WTC11 (cell line): ENCODE results near the gene CENPU. TPM values are rescaled to one million over a fixed set of nuclear protein-coding genes. Genes with fewer than 3 reads are reported as not detected.

Experiments
- ATAC-seq: fragments of 200-7000 bp; cut with Tn5 transposase; 2 replicates; pipeline ENCODE4 v1.10.0; 2021; ENCODE audit warnings: mild to moderate bottlenecking, moderate library complexity
- CTCF ChIA-PET: fragments of 300-600 bp; sonication (Branson Sonifier 250); formaldehyde crosslinking; loops from one replicate; lab custom pipeline; 2021; ENCODE audit warnings: antibody characterized with exemption; lab: Charles Lee
- POLR2A ChIA-PET: fragments of 350-600 bp; sonication (Branson Sonifier 250); formaldehyde crosslinking; loops from one replicate; lab custom pipeline; 2021; ENCODE audit warnings: antibody characterized with exemption; lab: Charles Lee
- DNase-seq: peaks from one replicate; pipeline ENCODE4 v3.0.0; 2021; ENCODE audit warnings: low spot score
- H3K27ac Mint-ChIP-seq: 2 replicates; pipeline ENCODE4 v1.8.0; 2021; ENCODE audit warnings: mixed read lengths
- H3K27me3 Mint-ChIP-seq: 2 replicates; pipeline ENCODE4 v1.8.0; 2021; ENCODE audit warnings: low read depth, mild to moderate bottlenecking, moderate library complexity, mixed read lengths
- H3K36me3 Mint-ChIP-seq: 2 replicates; pipeline ENCODE4 v1.8.0; 2021; ENCODE audit warnings: mixed read lengths
- H3K4me1 Mint-ChIP-seq: 2 replicates; pipeline ENCODE4 v1.8.0; 2022; ENCODE audit warnings: mixed read lengths
- H3K4me3 Mint-ChIP-seq: 2 replicates; pipeline ENCODE4 v1.8.0; 2021; ENCODE audit warnings: mild to moderate bottlenecking, moderate library complexity, mixed read lengths
- H3K9me3 Mint-ChIP-seq: 2 replicates; pipeline ENCODE4 v1.8.0; 2021; ENCODE audit warnings: mixed read lengths
- ATF6 ChIP-seq: sonication (generic); formaldehyde crosslinking; IDR thresholded peaks from 2 replicates; pipeline ENCODE4 v1.8.1; 2023; ENCODE audit warnings: mild to moderate bottlenecking, missing genetic modification reagents
- CBFB ChIP-seq: sonication (generic); formaldehyde crosslinking; IDR thresholded peaks from 2 replicates; pipeline ENCODE4 v1.8.1; 2022; ENCODE audit warnings: mild to moderate bottlenecking, low read depth, missing genetic modification reagents
- CREB1 ChIP-seq: sonication (generic); formaldehyde crosslinking; IDR thresholded peaks from 2 replicates; pipeline ENCODE4 v1.8.0; 2023; ENCODE audit warnings: mild to moderate bottlenecking, missing genetic modification reagents
- CTCF ChIP-seq: fragments of 200-600 bp; IDR thresholded peaks from 2 replicates; pipeline ENCODE4 v1.8.0; 2022; ENCODE audit warnings: antibody characterized with exemption
- E2F4 ChIP-seq: sonication (generic); formaldehyde crosslinking; IDR thresholded peaks from 2 replicates; pipeline ENCODE4 v1.8.1; 2022; ENCODE audit warnings: low read depth, mild to moderate bottlenecking, moderate library complexity, missing genetic modification reagents, borderline replicate concordance
- FOXJ3 ChIP-seq: sonication (generic); formaldehyde crosslinking; IDR thresholded peaks from 2 replicates; pipeline ENCODE4 v1.9.0; 2021; ENCODE audit warnings: missing genetic modification reagents, mild to moderate bottlenecking, borderline replicate concordance
- GRHL2 ChIP-seq: fragments of 250-450 bp; sonication (Bioruptor Pico); IDR thresholded peaks from 2 replicates; pipeline ENCODE4 v1.8.0; 2022; ENCODE audit warnings: mild to moderate bottlenecking, moderate library complexity; ENCODE audit not compliant: insufficient replicate concordance, severe bottlenecking
- MAX ChIP-seq: sonication (generic); formaldehyde crosslinking; IDR thresholded peaks from 2 replicates; pipeline ENCODE4 v1.8.0; 2022; ENCODE audit warnings: mild to moderate bottlenecking, missing genetic modification reagents
- MLX ChIP-seq: sonication (generic); formaldehyde crosslinking; IDR thresholded peaks from 2 replicates; pipeline ENCODE4 v1.8.1; 2023; ENCODE audit warnings: mild to moderate bottlenecking, missing genetic modification reagents, moderate library complexity
- NFYB ChIP-seq: sonication (generic); formaldehyde crosslinking; conservative IDR thresholded peaks from 2 replicates; pipeline ENCODE4 v1.8.0; 2022; ENCODE audit warnings: low read depth, missing genetic modification reagents
- NR1H2 ChIP-seq: sonication (generic); formaldehyde crosslinking; IDR thresholded peaks from 2 replicates; pipeline ENCODE4 v1.9.0; 2021; ENCODE audit warnings: mild to moderate bottlenecking, moderate library complexity, missing genetic modification reagents
- NR2C2 ChIP-seq: sonication (generic); formaldehyde crosslinking; IDR thresholded peaks from 2 replicates; pipeline ENCODE4 v1.8.0; 2022; ENCODE audit warnings: mild to moderate bottlenecking, missing genetic modification reagents
- NR3C1 ChIP-seq: sonication (generic); formaldehyde crosslinking; conservative IDR thresholded peaks from 2 replicates; pipeline ENCODE4 v1.8.1; 2023; ENCODE audit warnings: low read depth, mild to moderate bottlenecking, missing genetic modification reagents
- PREB ChIP-seq: sonication (generic); formaldehyde crosslinking; IDR thresholded peaks from 2 replicates; pipeline ENCODE4 v1.8.1; 2022; ENCODE audit warnings: mild to moderate bottlenecking, missing genetic modification reagents, moderate library complexity, borderline replicate concordance
- TP53 ChIP-seq: sonication (generic); formaldehyde crosslinking; IDR thresholded peaks from 2 replicates; pipeline ENCODE4 v1.8.1; 2023; ENCODE audit warnings: mild to moderate bottlenecking, missing genetic modification reagents
- USF1 ChIP-seq: sonication (generic); formaldehyde crosslinking; IDR thresholded peaks from 2 replicates; pipeline ENCODE4 v1.8.0; 2022; ENCODE audit warnings: mild to moderate bottlenecking, missing genetic modification reagents
- ZNF219 ChIP-seq: sonication (generic); formaldehyde crosslinking; IDR thresholded peaks from 2 replicates; pipeline ENCODE4 v1.8.0; 2023; ENCODE audit warnings: missing genetic modification reagents, mild to moderate bottlenecking, borderline replicate concordance
- ZNF263 ChIP-seq: sonication (generic); formaldehyde crosslinking; IDR thresholded peaks from 2 replicates; pipeline ENCODE4 v1.8.1; 2022; ENCODE audit warnings: low read depth, mild to moderate bottlenecking, moderate library complexity, missing genetic modification reagents
- ZNF396 ChIP-seq: fragments of 250-450 bp; sonication (Bioruptor Pico); IDR thresholded peaks from 2 replicates; pipeline ENCODE4 v1.8.0; 2021; ENCODE audit warnings: mild to moderate bottlenecking, moderate library complexity, borderline replicate concordance
- ZNF423 ChIP-seq: fragments of 250-450 bp; sonication (Bioruptor Pico); IDR thresholded peaks from 2 replicates; pipeline ENCODE4 v2.1.2; 2022; ENCODE audit warnings: mild to moderate bottlenecking, moderate library complexity
- ZNF532 ChIP-seq: fragments of 250-450 bp; sonication (Bioruptor Pico); IDR thresholded peaks from 2 replicates; pipeline ENCODE4 v1.9.0; 2021; ENCODE audit warnings: mild to moderate bottlenecking, borderline replicate concordance
- ZNF671 ChIP-seq: fragments of 250-450 bp; sonication (Bioruptor Pico); IDR thresholded peaks from 2 replicates; pipeline ENCODE4 v1.8.0; 2021; ENCODE audit warnings: mild to moderate bottlenecking
- ZSCAN18 ChIP-seq: fragments of 250-450 bp; sonication (Bioruptor Pico); IDR thresholded peaks from 2 replicates; pipeline ENCODE4 v2.1.2; 2022; ENCODE audit warnings: mild to moderate bottlenecking, moderate library complexity
- total RNA-seq: library from RNA; stranded (reverse); gene quantifications from 3 replicates; pipeline ENCODE4 v1.2.3, GENCODE V29; 2021

CENPU gene
- total RNA-seq, 1 experiment from 2014 or later = 60.5 TPM

GRCh38 chr4:184681916-184682315 lies 52.0 kb downstream of the CENPU start (continued):
- TF ChIP-seq ATF6 (CRISPR knock-in tag) (no peak), CREB1 (no peak), MAX (no peak)

GRCh38 chr4:184680698-184681097 lies 53.2 kb downstream of the CENPU start:
- ChIA-PET POLR2A (no interaction called here), CTCF (no interaction called here)
- ATAC-seq = no peak
- Mint-ChIP-seq H3K9me3 (peaks cover 6% of the 10 kb centered on the region), H3K4me3 (no peak overlapping the region), H3K36me3 (peaks cover 13% of the 10 kb centered on the region), H3K27me3 (no peaks in the 10 kb centered on the region), H3K27ac (no peak overlapping the region), H3K4me1 (no peaks in the 10 kb centered on the region)
- no peak for DNase-seq
- TF ChIP-seq TP53 (CRISPR knock-in tag) (no peak), PREB (CRISPR knock-in tag) (no peak), NR3C1 (no peak), CBFB (CRISPR knock-in tag) (no peak), NR2C2 (CRISPR knock-in tag) (no peak), NR1H2 (CRISPR knock-in tag) (no peak), GRHL2 (CRISPR knock-in tag) (no peak), E2F4 (no peak), FOXJ3 (CRISPR knock-in tag) (no peak), ZNF263 (CRISPR knock-in tag) (no peak), MLX (no peak), ZNF219 (no peak), ZNF532 (CRISPR knock-in tag) (no peak), CTCF (no peak), ZNF671 (CRISPR knock-in tag) (no peak), ZNF396 (CRISPR knock-in tag) (no peak), ZNF423 (CRISPR knock-in tag) (no peak), NFYB (CRISPR knock-in tag) (no peak), ZSCAN18 (CRISPR knock-in tag) (no peak), USF1 (CRISPR knock-in tag) (no peak)
